HCT116 (cell line): ENCODE results near the gene GNAI2. TPM values are rescaled to one million over a fixed set of nuclear protein-coding genes. Genes with fewer than 3 reads are reported as not detected.

ENCODE experiments used
- ATAC-seq: fragments of 200-7000 bp; cut with Tn5 transposase; 2 replicates; pipeline ENCODE4 v1.9.1; 2020; ENCODE audit warnings: mild to moderate bottlenecking, moderate library complexity
- BruUV-seq: library from RNA; stranded (reverse); fragments of 400-500 nt; replicated peaks from 2 replicates; lab custom pipeline; 2021; lab: Mats Ljungman, UMichigan
- CTCF ChIA-PET: fragments of 300-600 bp; sonication (Branson Sonifier 250); formaldehyde crosslinking; loops from one replicate; lab custom pipeline; 2021; ENCODE audit warnings: antibody characterized with exemption; lab: Charles Lee
- POLR2A ChIA-PET: fragments of 300-600, 350-600 bp; sonication (Branson Sonifier 250); formaldehyde crosslinking; loops from one replicate; lab custom pipeline; 2021; ENCODE audit warnings: antibody characterized with exemption; lab: Charles Lee
- RAD21 ChIA-PET, 2 experiments: fragments of 300-600 bp; sonication (Branson Sonifier 250); formaldehyde crosslinking; loops; one replicate each; lab custom pipeline; 2023; ENCODE audit warnings: low total read pairs in 2 of 2; ENCODE audit not compliant: uncharacterized antibody in 2 of 2, unreplicated experiment in 2 of 2, low non-redundant PET in 1 of 2; lab: Charles Lee
- DNase-seq: peaks from one replicate; pipeline ENCODE4 v3.0.0-alpha.2; 2010; ENCODE audit warnings: low read depth, low spot score
- H2AFZ ChIP-seq: fragments of 200-600 bp; shearing (Covaris generic), sonication (generic); 2 replicates; pipeline ENCODE4 v1.6.1; 2017; ENCODE audit warnings: low read depth, mixed run types, mixed read lengths, antibody characterized with exemption, low read length; ENCODE audit not compliant: poor library complexity, severe bottlenecking
- H3K27ac ChIP-seq: 2 replicates; pipeline ENCODE4 v1.5.1; 2012; ENCODE audit warnings: low read depth, low read length
- H3K27me3 ChIP-seq: fragments of 200-600 bp; sonication (generic); 2 replicates; pipeline ENCODE4 v1.6.1; 2016; ENCODE audit warnings: mixed run types, low read length, mixed read lengths; ENCODE audit not compliant: insufficient read depth
- H3K36me3 ChIP-seq, 2 experiments: fragments of 200-500 bp in 1 of 2; fragments of 200-600 bp in 1 of 2; sonication (Bioruptor generic) in 1 of 2; sonication (generic) in 1 of 2; 2 replicates each; pipeline versions ENCODE4 v1.5.1 to v1.6.1; 2014 to 2016; ENCODE audit warnings: low read length in 2 of 2, inconsistent platforms in 1 of 2, mixed read lengths in 1 of 2, mixed run types in 1 of 2; ENCODE audit not compliant: insufficient read depth in 2 of 2, control insufficient read depth in 1 of 2
- H3K4me1 ChIP-seq, 2 experiments: fragments of 200-600 bp in 1 of 2; sonication (generic) in 1 of 2; 2 replicates each; pipeline versions ENCODE4 v1.5.1 to v1.6.1; 2012 to 2017; ENCODE audit warnings: low read length in 2 of 2, inconsistent platforms in 1 of 2, mild to moderate bottlenecking in 1 of 2, mixed read lengths in 1 of 2, mixed run types in 1 of 2, moderate library complexity in 1 of 2; ENCODE audit not compliant: insufficient read depth in 2 of 2, control insufficient read depth in 1 of 2
- H3K4me2 ChIP-seq: fragments of 200-600 bp; sonication (generic); 2 replicates; pipeline ENCODE4 v1.6.1; 2017; ENCODE audit warnings: mixed run types, low read length, mixed read lengths
- H3K4me3 ChIP-seq, 2 experiments: fragments of 200-600 bp in 1 of 2; sonication (generic) in 1 of 2; replicated peaks in 1 of 2; 2 replicates each; pipeline ENCODE4 v1.5.1; 2011 to 2016; ENCODE audit warnings: low read length in 2 of 2, control low read depth in 1 of 2, low read depth in 1 of 2, mild to moderate bottlenecking in 1 of 2, mixed read lengths in 1 of 2, mixed run types in 1 of 2
- H3K79me2 ChIP-seq: fragments of 200-600 bp; sonication (generic); 2 replicates; pipeline ENCODE4 v1.6.1; 2017; ENCODE audit warnings: mild to moderate bottlenecking, mixed run types, low read length, moderate library complexity, mixed read lengths; ENCODE audit not compliant: insufficient read depth
- H3K9ac ChIP-seq: fragments of 200-600 bp; sonication (generic); 2 replicates; pipeline ENCODE4 v1.6.1; 2016; ENCODE audit warnings: low read length, mixed read lengths
- H3K9me2 ChIP-seq: fragments of 200-600 bp; sonication (generic), shearing (Covaris generic); 2 replicates; pipeline ENCODE4 v1.6.1; 2017; ENCODE audit warnings: mixed run types, mild to moderate bottlenecking, moderate library complexity; ENCODE audit not compliant: insufficient read depth
- H3K9me3 ChIP-seq, 2 experiments: fragments of 200-500 bp in 1 of 2; fragments of 200-600 bp in 1 of 2; sonication (Bioruptor generic) in 1 of 2; sonication (generic) in 1 of 2; 2 replicates each; pipeline ENCODE4 v1.6.1; 2014 to 2017; ENCODE audit warnings: low read length in 2 of 2, mixed read lengths in 2 of 2, inconsistent platforms in 1 of 2, low read depth in 1 of 2, mild to moderate bottlenecking in 1 of 2, mixed run types in 1 of 2, moderate library complexity in 1 of 2; ENCODE audit not compliant: control insufficient read depth in 1 of 2, insufficient read depth in 1 of 2
- H4K20me1 ChIP-seq: fragments of 200-600 bp; sonication (generic), shearing (Covaris generic); 2 replicates; pipeline ENCODE4 v1.6.1; 2017; ENCODE audit warnings: mixed run types, mild to moderate bottlenecking, moderate library complexity; ENCODE audit not compliant: insufficient read depth
- EGR1 ChIP-seq: IDR thresholded peaks from 2 replicates; pipeline ENCODE4 v1.6.1; 2012; ENCODE audit warnings: low read depth
- EZH2phosphoT487 ChIP-seq: fragments of 200-600 bp; IDR thresholded peaks from 2 replicates; pipeline ENCODE4 v1.6.1; 2018; ENCODE audit warnings: antibody characterized with exemption, borderline replicate concordance
- JUND ChIP-seq: IDR thresholded peaks from 2 replicates; pipeline ENCODE4 v1.6.1; 2012
- POLR2AphosphoS5 ChIP-seq: IDR thresholded peaks from 2 replicates; pipeline ENCODE4 v1.6.1; 2011; ENCODE audit warnings: mild to moderate bottlenecking, low read depth, low read length, moderate library complexity
- SRF ChIP-seq: IDR thresholded peaks from 2 replicates; pipeline ENCODE4 v1.6.1; 2012; ENCODE audit warnings: low read depth
- TCF7L2 ChIP-seq: IDR thresholded peaks from 2 replicates; pipeline ENCODE4 v1.7.0; 2011; ENCODE audit warnings: borderline replicate concordance, inconsistent platforms; ENCODE audit not compliant: insufficient read depth, insufficient read length; ENCODE audit errors: extremely low read depth
- ZFX ChIP-seq: fragments of 450-650 bp; IDR thresholded peaks from 2 replicates; pipeline ENCODE4 v1.6.1; 2017
- intact Hi-C: fragments of 100-400 bp; cut with micrococcal nuclease; formaldehyde crosslinking; loops from 2 replicates; pipeline ENCODE4 v1.10.0; 2022
- total RNA-seq: library from RNA; stranded (reverse); gene quantifications from one replicate; pipeline ENCODE4 v1.2.1, GENCODE V29; 2021; ENCODE audit not compliant: unreplicated experiment
- TF ChIP-seq, protein P1 (sequence below): IDR thresholded peaks from 2 replicates; pipeline ENCODE4 v1.6.1; 2011; ENCODE audit warnings: mild to moderate bottlenecking, low read length, moderate library complexity; ENCODE audit not compliant: insufficient replicate concordance; ENCODE audit errors: extremely low read depth

Gene GNAI2
- total RNA-seq, 1 experiment from 2014 or later, result 170 TPM

GRCh38 chr3:50221051-50221410, 15.0 kb upstream of the GNAI2 start:
- Histone ChIP-seq H3K9me2 (no peaks in the 10 kb centered on the region), H3K4me1 (peaks cover 2 to 6% of the 10 kb centered on the region in 2 experiments; a peak in 2 of 4 replicates), H3K36me3 (no peaks in the 10 kb centered on the region), H4K20me1 (no peaks in the 10 kb centered on the region)
- DNase-seq, result no peak
- BruUV-seq, result no TSS peak
- no peak for TF ChIP-seq ZFX
- no peak for TF ChIP-seq SRF
- TF ChIP-seq JUND, result no peak
- no peak for TF ChIP-seq EGR1
- no peak for TF ChIP-seq TCF7L2
- no peak for TF ChIP-seq EZH2phosphoT487
- TF ChIP-seq, protein P1, sequence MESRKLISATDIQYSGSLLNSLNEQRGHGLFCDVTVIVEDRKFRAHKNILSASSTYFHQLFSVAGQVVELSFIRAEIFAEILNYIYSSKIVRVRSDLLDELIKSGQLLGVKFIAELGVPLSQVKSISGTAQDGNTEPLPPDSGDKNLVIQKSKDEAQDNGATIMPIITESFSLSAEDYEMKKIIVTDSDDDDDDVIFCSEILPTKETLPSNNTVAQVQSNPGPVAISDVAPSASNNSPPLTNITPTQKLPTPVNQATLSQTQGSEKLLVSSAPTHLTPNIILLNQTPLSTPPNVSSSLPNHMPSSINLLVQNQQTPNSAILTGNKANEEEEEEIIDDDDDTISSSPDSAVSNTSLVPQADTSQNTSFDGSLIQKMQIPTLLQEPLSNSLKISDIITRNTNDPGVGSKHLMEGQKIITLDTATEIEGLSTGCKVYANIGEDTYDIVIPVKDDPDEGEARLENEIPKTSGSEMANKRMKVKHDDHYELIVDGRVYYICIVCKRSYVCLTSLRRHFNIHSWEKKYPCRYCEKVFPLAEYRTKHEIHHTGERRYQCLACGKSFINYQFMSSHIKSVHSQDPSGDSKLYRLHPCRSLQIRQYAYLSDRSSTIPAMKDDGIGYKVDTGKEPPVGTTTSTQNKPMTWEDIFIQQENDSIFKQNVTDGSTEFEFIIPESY, result no peak
- TF ChIP-seq POLR2AphosphoS5, result no peak
- TF ChIP-seq, all 23 proteins: peak for 0
- Histone ChIP-seq H3K4me2 (no peak overlapping the region), H3K79me2 (no peaks in the 10 kb centered on the region), H2AFZ (no peak overlapping the region), H3K9me3 (no peaks in the 10 kb centered on the region), H3K27ac (no peak overlapping the region), H3K4me3 (no peak overlapping the region), H3K9ac (no peak overlapping the region), H3K27me3 (no peaks in the 10 kb centered on the region)
- POLR2A ChIA-PET, result no interaction called here
- RAD21 ChIA-PET, result interaction anchor here in 1 of 2 experiments (1.7 kb wide), 1 partner anchor 26 kb away, joined by 9 read pairs; no protein-coding TSS in a partner anchor
- CTCF ChIA-PET, result interaction anchor here (4.1 kb wide), 1 partner anchor 26 kb away, joined by 26 read pairs; no protein-coding TSS in a partner anchor
- intact Hi-C loops, result no loop called here
- ATAC-seq, result no peak
